BLaER1 (cell line): Measurements from ENCODE around the gene AGBL1.

ENCODE experiments used
- H3K27ac ChIP-seq: shearing (Covaris generic); formaldehyde crosslinking; 2 replicates; pipeline ENCODE4 v1.8.1; 2022
- H3K27me3 ChIP-seq: shearing (Covaris generic); formaldehyde crosslinking; 2 replicates; pipeline ENCODE4 v1.8.1; 2022
- H3K36me3 ChIP-seq: shearing (Covaris generic); formaldehyde crosslinking; 2 replicates; pipeline ENCODE4 v1.8.1; 2022
- H3K4me1 ChIP-seq: shearing (Covaris generic); formaldehyde crosslinking; 2 replicates; pipeline ENCODE4 v1.8.1; 2022
- H3K4me2 ChIP-seq: shearing (Covaris generic); formaldehyde crosslinking; 2 replicates; pipeline ENCODE4 v1.8.1; 2022
- H3K4me3 ChIP-seq: shearing (Covaris generic); formaldehyde crosslinking; 2 replicates; pipeline ENCODE4 v1.8.1; 2022
- H3K9ac ChIP-seq: shearing (Covaris generic); formaldehyde crosslinking; 2 replicates; pipeline ENCODE4 v1.8.1; 2022
- H3K9me3 ChIP-seq: shearing (Covaris generic); formaldehyde crosslinking; 2 replicates; pipeline ENCODE4 v1.8.1; 2022
- H4K20me1 ChIP-seq: shearing (Covaris generic); formaldehyde crosslinking; 2 replicates; pipeline ENCODE4 v1.8.1; 2022
- Cebpa-rat ChIP-seq: shearing (Covaris generic); IDR thresholded peaks from 2 replicates; pipeline ENCODE4 v1.8.1; 2022

The AGBL1 gene

DNA sequence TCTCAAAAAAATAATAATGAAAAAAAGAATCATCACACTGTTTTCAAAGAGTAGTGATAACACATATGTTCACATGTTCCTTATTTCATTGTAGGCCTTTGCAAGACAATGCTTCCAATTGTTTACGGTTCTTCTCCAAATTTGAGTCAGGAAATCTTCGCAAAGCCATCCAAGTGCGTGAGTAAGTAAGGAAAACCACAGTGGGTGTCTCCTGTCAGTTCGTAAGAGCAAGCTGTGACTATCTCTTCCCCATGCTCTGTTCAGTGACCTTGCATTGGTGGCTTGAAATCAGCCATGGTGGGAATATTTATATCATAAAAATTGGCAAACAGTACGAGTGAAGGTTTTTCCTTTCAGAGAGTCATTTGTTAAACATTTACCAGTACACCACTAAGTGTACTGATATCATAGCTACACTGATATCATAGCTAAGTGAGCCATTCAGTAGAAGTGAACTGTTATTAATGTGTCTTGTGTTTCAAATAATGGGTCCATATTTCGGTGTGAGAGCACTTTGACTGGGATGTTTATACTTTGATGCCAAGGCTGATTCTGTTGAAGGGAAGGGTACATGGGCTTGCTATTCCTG lies 187.3 kb downstream of the AGBL1 start:
- no peak for TF ChIP-seq Cebpa-rat
- no peak overlapping the region for H3K4me2 ChIP-seq

GRCh38 chr15:86267892-86268291 lies 188.2 kb downstream of the AGBL1 start:
- Histone ChIP-seq H3K9me3 (no peaks in the 10 kb centered on the region), H3K4me3 (no peak overlapping the region), H3K4me2 (no peak overlapping the region), H3K27me3 (no peaks in the 10 kb centered on the region), H3K4me1 (no peaks in the 10 kb centered on the region), H3K9ac (no peak overlapping the region), H4K20me1 (no peaks in the 10 kb centered on the region), H3K27ac (no peak overlapping the region), H3K36me3 (no peaks in the 10 kb centered on the region)
- no peak for TF ChIP-seq Cebpa-rat

More for the DNA sequence above, 187.3 kb downstream of the AGBL1 start:
- H3K27ac ChIP-seq = no peak overlapping the region
- H3K27me3 ChIP-seq = no peaks in the 10 kb centered on the region
- H3K36me3 ChIP-seq = no peaks in the 10 kb centered on the region
- H3K9me3 ChIP-seq = no peaks in the 10 kb centered on the region
- H3K9ac ChIP-seq = no peak overlapping the region
- H3K4me3 ChIP-seq = no peak overlapping the region
- no peaks in the 10 kb centered on the region for H4K20me1 ChIP-seq
- H3K4me1 ChIP-seq = no peaks in the 10 kb centered on the region

GRCh38 chr15:86268558-86268957 lies 188.9 kb downstream of the AGBL1 start:
- H3K27ac ChIP-seq = no peak overlapping the region
- no peaks in the 10 kb centered on the region for H4K20me1 ChIP-seq
- H3K27me3 ChIP-seq = no peaks in the 10 kb centered on the region
- H3K4me1 ChIP-seq = no peaks in the 10 kb centered on the region
- H3K36me3 ChIP-seq = no peaks in the 10 kb centered on the region
- no peak overlapping the region for H3K4me3 ChIP-seq
- no peak overlapping the region for H3K4me2 ChIP-seq
- H3K9me3 ChIP-seq = no peaks in the 10 kb centered on the region
- H3K9ac ChIP-seq = no peak overlapping the region
- no peak for TF ChIP-seq Cebpa-rat

DNA sequence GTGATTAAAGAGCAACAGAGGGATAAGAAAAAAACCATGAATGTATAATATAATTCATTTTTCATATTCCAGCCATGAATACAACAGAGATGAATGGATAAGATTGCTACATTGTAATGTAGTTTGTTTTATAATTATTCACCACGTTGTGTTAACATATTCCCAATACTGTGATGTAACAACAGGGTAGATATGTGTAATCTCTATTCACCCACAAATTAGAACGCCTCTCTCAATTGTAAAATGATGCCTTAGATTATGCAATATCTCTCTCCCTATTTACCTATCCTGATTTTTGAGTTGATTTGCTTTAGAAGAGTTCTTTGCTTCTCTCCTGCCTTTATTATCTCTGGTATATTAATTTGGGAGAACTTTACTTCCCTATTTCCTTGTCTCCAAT lies 193.6 kb downstream of the AGBL1 start:
- Histone ChIP-seq H3K9ac (no peak overlapping the region), H3K36me3 (no peaks in the 10 kb centered on the region), H3K4me2 (no peak overlapping the region), H4K20me1 (no peaks in the 10 kb centered on the region), H3K27ac (no peak overlapping the region), H3K9me3 (no peaks in the 10 kb centered on the region), H3K27me3 (no peaks in the 10 kb centered on the region), H3K4me3 (no peak overlapping the region), H3K4me1 (no peaks in the 10 kb centered on the region)
- no peak for TF ChIP-seq Cebpa-rat

- H3K9ac ChIP-seq = no peak overlapping the region
- no peaks in the 10 kb centered on the region for H3K9me3 ChIP-seq
- no peaks in the 10 kb centered on the region for H3K36me3 ChIP-seq
- H3K4me3 ChIP-seq = no peak overlapping the region
- no peak overlapping the region for H3K27ac ChIP-seq
- no peaks in the 10 kb centered on the region for H4K20me1 ChIP-seq
- no peak overlapping the region for H3K4me2 ChIP-seq
- no peaks in the 10 kb centered on the region for H3K4me1 ChIP-seq
- no peaks in the 10 kb centered on the region for H3K27me3 ChIP-seq
- no peak for TF ChIP-seq Cebpa-rat
These were observed 195.7 kb downstream of the AGBL1 start for GRCh38 chr15:86275361-86275760.

GRCh38 chr15:86278586-86278985 lies 198.9 kb downstream of the AGBL1 start:
- no peak for TF ChIP-seq Cebpa-rat
- no peak overlapping the region for H3K4me3 ChIP-seq
- no peak overlapping the region for H3K9ac ChIP-seq
- H3K4me1 ChIP-seq = no peaks in the 10 kb centered on the region
- no peaks in the 10 kb centered on the region for H4K20me1 ChIP-seq
- H3K27me3 ChIP-seq = no peaks in the 10 kb centered on the region
- no peak overlapping the region for H3K4me2 ChIP-seq
- H3K27ac ChIP-seq = no peak overlapping the region
- H3K36me3 ChIP-seq = no peaks in the 10 kb centered on the region
- no peaks in the 10 kb centered on the region for H3K9me3 ChIP-seq

DNA sequence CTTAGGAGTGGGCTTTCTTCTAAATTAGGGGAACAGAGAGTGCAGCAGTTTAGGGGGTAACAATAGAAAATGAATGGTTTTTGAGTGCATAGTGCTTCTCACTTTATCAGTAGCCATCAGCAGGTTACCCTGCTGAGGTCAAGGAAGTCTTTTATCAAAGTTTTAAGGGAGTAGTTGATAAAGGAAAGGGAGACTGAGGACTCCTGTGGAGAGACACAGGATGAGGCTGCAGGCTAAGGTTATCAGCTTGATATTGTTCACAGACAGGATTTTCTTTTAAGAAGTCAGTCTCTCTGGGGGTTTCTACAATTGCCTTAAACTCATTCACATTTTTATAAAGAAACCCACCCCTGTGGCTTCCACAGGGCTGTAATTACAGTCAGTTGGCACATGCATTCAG lies 205.0 kb downstream of the AGBL1 start:
- no peaks in the 10 kb centered on the region for H4K20me1 ChIP-seq
- no peak overlapping the region for H3K4me3 ChIP-seq
- no peak for TF ChIP-seq Cebpa-rat
- no peak overlapping the region for H3K4me2 ChIP-seq
- no peaks in the 10 kb centered on the region for H3K36me3 ChIP-seq
- H3K9ac ChIP-seq = no peak overlapping the region
- H3K27me3 ChIP-seq = no peaks in the 10 kb centered on the region
- H3K4me1 ChIP-seq = no peaks in the 10 kb centered on the region
- no peak overlapping the region for H3K27ac ChIP-seq
- H3K9me3 ChIP-seq = no peaks in the 10 kb centered on the region

- Histone ChIP-seq H3K4me3 (no peak overlapping the region), H3K9me3 (no peaks in the 10 kb centered on the region), H3K27ac (no peak overlapping the region), H3K9ac (no peak overlapping the region), H3K27me3 (no peaks in the 10 kb centered on the region), H3K4me1 (no peaks in the 10 kb centered on the region), H4K20me1 (no peaks in the 10 kb centered on the region), H3K36me3 (no peaks in the 10 kb centered on the region), H3K4me2 (no peak overlapping the region)
- no peak for TF ChIP-seq Cebpa-rat
These were observed 215.8 kb downstream of the AGBL1 start for GRCh38 chr15:86295511-86295910.

DNA sequence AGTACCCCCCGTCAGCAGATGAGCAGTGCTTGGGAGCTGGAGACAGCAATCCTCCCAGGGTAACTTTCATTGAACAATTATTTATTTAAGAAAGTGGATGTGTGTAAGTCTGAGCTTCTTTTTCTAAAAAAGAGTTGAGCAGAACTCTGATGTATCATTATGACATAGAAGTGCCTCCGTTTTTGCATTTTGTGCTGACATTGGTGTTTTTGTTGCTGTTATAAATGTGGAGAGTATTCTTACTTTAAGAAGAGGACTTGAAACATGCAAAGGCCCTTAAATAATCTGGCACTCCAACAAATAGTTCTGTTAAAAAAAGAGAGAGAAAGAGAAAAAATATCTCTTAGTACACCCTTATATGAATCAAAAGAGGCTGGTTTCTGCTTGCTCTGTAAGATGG lies 217.1 kb downstream of the AGBL1 start:
- Histone ChIP-seq H3K4me2 (no peak overlapping the region), H4K20me1 (no peaks in the 10 kb centered on the region), H3K9me3 (no peaks in the 10 kb centered on the region), H3K27ac (no peak overlapping the region), H3K36me3 (no peaks in the 10 kb centered on the region), H3K4me3 (no peak overlapping the region), H3K27me3 (no peaks in the 10 kb centered on the region), H3K4me1 (no peaks in the 10 kb centered on the region), H3K9ac (no peak overlapping the region)
- TF ChIP-seq Cebpa-rat = no peak

- Histone ChIP-seq H4K20me1 (no peaks in the 10 kb centered on the region), H3K9me3 (no peaks in the 10 kb centered on the region), H3K9ac (no peak overlapping the region), H3K27me3 (no peaks in the 10 kb centered on the region), H3K36me3 (no peaks in the 10 kb centered on the region), H3K4me1 (no peaks in the 10 kb centered on the region), H3K4me2 (no peak overlapping the region), H3K27ac (no peak overlapping the region), H3K4me3 (no peak overlapping the region)
- no peak for TF ChIP-seq Cebpa-rat
These were observed 220.9 kb downstream of the AGBL1 start for GRCh38 chr15:86300390-86301125.
